PC-9 (cell line): Measurements from ENCODE around the gene LNX1. TPM values are rescaled to one million over a fixed set of nuclear protein-coding genes. Genes with fewer than 3 reads are reported as not detected.

Experiments used
- BruUV-seq: library from RNA; stranded (reverse); fragments of 400-500 nt; replicated peaks from 2 replicates; lab custom pipeline; 2021; lab: Mats Ljungman, UMichigan
- CTCF ChIA-PET: fragments of 300-600 bp; sonication (Branson Sonifier 250); formaldehyde crosslinking; loops from one replicate; lab custom pipeline; 2022; ENCODE audit warnings: antibody characterized with exemption; lab: Charles Lee
- POLR2A ChIA-PET: fragments of 300-600 bp; sonication (Branson Sonifier 250); formaldehyde crosslinking; loops from one replicate; lab custom pipeline; 2022; ENCODE audit warnings: antibody characterized with exemption; ENCODE audit not compliant: unreplicated experiment; lab: Charles Lee
- DNase-seq, 2 experiments: peaks; one replicate each; pipeline versions ENCODE4 v3.0.0 to v3.0.0-alpha.2; 2015 to 2022; ENCODE audit warnings: mixed read lengths in 1 of 2
- H2AFZ ChIP-seq: fragments of 200-600 bp; sonication (generic); 2 replicates; pipeline ENCODE4 v1.8.1; 2017; ENCODE audit warnings: antibody characterized with exemption
- H3F3A ChIP-seq: fragments of 200-600 bp; sonication (generic); 2 replicates; pipeline ENCODE4 v1.8.1; 2017; ENCODE audit warnings: antibody characterized with exemption, mild to moderate bottlenecking, low read depth; ENCODE audit not compliant: insufficient read depth
- H3K27ac ChIP-seq: fragments of 200-600 bp; sonication (generic); 2 replicates; pipeline ENCODE4 v1.6.1; 2016; ENCODE audit warnings: mixed run types
- H3K27me3 ChIP-seq: fragments of 200-600 bp; sonication (generic); 2 replicates; pipeline ENCODE4 v1.6.1; 2016; ENCODE audit warnings: low read depth, mixed run types; ENCODE audit not compliant: insufficient read depth
- H3K36me3 ChIP-seq: fragments of 200-600 bp; sonication (generic); 2 replicates; pipeline ENCODE4 v1.6.1; 2016; ENCODE audit warnings: low read depth, mixed run types
- H3K4me1 ChIP-seq: fragments of 200-600 bp; sonication (generic); replicated peaks from 2 replicates; pipeline ENCODE4 v1.6.1; 2016; ENCODE audit warnings: mixed run types; ENCODE audit not compliant: insufficient read depth
- H3K4me2 ChIP-seq: fragments of 200-600 bp; sonication (generic); 2 replicates; pipeline ENCODE4 v1.6.1; 2017; ENCODE audit warnings: mixed run types
- H3K4me3 ChIP-seq: fragments of 200-600 bp; sonication (generic); 2 replicates; pipeline ENCODE4 v1.6.1; 2016; ENCODE audit warnings: mixed run types
- H3K79me2 ChIP-seq: fragments of 200-600 bp; sonication (generic); 2 replicates; pipeline ENCODE4 v1.6.1; 2017; ENCODE audit warnings: low read depth, mixed run types
- H3K9me2 ChIP-seq: fragments of 200-600 bp; sonication (generic); 2 replicates; pipeline ENCODE4 v1.8.1; 2017; ENCODE audit warnings: mild to moderate bottlenecking; ENCODE audit not compliant: insufficient read depth
- H3K9me3 ChIP-seq: fragments of 200-600 bp; sonication (generic); 2 replicates; pipeline ENCODE4 v1.8.1; 2016; ENCODE audit warnings: low read depth; ENCODE audit not compliant: insufficient read depth
- H4K20me1 ChIP-seq: fragments of 200-600 bp; sonication (generic); 2 replicates; pipeline ENCODE4 v1.8.1; 2017; ENCODE audit not compliant: insufficient read depth
- EZH2 ChIP-seq: fragments of 200-600 bp; sonication (generic); IDR thresholded peaks from 2 replicates; pipeline ENCODE4 v1.8.0; 2017; ENCODE audit warnings: antibody characterized with exemption, low read depth
- intact Hi-C: fragments of 100-400 bp; cut with micrococcal nuclease; formaldehyde crosslinking; loops from one replicate; pipeline ENCODE4 v1.10.0; 2022; ENCODE audit not compliant: unreplicated experiment
- total RNA-seq: library from RNA; stranded (reverse); gene quantifications from 2 replicates; pipeline ENCODE4 v1.2.3, GENCODE V29; 2021
- TF ChIP-seq, protein P1 (sequence below): fragments of 200-600 bp; sonication (generic); conservative IDR thresholded peaks from 2 replicates; pipeline ENCODE4 v1.6.1; 2017; ENCODE audit warnings: mixed run types, antibody characterized with exemption, mild to moderate bottlenecking, moderate library complexity

LNX1 gene
- total RNA-seq, 1 experiment from 2014 or later: 3.4 TPM

DNA sequence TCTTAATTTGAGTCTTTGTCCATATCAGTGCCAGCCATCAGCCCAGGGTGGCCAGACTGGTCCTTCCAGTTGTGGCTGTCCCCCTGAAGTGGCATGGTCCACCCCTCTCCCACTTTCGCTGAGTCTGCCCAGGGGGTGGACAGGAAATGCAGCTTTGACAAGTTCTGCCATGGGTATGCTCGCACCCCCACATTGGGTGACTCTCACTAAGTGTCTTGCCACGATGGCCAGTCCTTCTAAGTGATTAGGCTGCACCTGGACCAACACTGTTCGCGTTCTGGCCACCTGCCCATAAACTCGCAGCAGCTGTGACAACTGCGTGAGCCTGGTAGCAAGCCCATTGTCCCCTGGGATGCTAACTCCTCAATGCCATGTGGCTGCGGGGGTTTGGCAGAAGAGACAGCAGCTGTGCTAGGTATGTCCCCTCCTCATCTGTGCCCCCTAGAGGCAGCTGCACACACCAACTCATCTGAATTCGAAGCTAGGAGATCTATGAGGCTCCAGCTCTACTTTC, 10.0 kb upstream of the LNX1 start:
- Histone ChIP-seq H3K79me2 (no peaks in the 10 kb centered on the region), H3K36me3 (no peaks in the 10 kb centered on the region), H3K4me1 (peaks cover 18% of the 10 kb centered on the region), H3K4me3 (0 out of 2 replicates have a peak overlapping the region, but pooled peaks have one; percentile 22), H2AFZ (no peak overlapping the region), H3K27ac (no peak overlapping the region), H3K27me3 (no peaks in the 10 kb centered on the region), H4K20me1 (no peaks in the 10 kb centered on the region), H3F3A (no peaks in the 10 kb centered on the region), H3K9me2 (no peaks in the 10 kb centered on the region), H3K4me2 (peak overlapping the region; percentile 45), H3K9me3 (no peaks in the 10 kb centered on the region; the same call in 1 of the 2 replicates)
- DNase-seq: peak; percentile 77 to 82
- ChIA-PET POLR2A (no interaction called here), CTCF (interaction anchor here (1.0 kb wide), 1 partner anchor 106 kb away, joined by 3 read pairs; no protein-coding TSS in a partner anchor)
- BruUV-seq: no TSS peak
- TF ChIP-seq, protein P1, sequence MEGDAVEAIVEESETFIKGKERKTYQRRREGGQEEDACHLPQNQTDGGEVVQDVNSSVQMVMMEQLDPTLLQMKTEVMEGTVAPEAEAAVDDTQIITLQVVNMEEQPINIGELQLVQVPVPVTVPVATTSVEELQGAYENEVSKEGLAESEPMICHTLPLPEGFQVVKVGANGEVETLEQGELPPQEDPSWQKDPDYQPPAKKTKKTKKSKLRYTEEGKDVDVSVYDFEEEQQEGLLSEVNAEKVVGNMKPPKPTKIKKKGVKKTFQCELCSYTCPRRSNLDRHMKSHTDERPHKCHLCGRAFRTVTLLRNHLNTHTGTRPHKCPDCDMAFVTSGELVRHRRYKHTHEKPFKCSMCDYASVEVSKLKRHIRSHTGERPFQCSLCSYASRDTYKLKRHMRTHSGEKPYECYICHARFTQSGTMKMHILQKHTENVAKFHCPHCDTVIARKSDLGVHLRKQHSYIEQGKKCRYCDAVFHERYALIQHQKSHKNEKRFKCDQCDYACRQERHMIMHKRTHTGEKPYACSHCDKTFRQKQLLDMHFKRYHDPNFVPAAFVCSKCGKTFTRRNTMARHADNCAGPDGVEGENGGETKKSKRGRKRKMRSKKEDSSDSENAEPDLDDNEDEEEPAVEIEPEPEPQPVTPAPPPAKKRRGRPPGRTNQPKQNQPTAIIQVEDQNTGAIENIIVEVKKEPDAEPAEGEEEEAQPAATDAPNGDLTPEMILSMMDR: peak; percentile 48
- TF ChIP-seq EZH2: no peak
- intact Hi-C loops: loop anchor here (2.0 to 10.0 kb wide), 3 partner anchors 43 to 127 kb away; no protein-coding TSS in a partner anchor

DNA sequence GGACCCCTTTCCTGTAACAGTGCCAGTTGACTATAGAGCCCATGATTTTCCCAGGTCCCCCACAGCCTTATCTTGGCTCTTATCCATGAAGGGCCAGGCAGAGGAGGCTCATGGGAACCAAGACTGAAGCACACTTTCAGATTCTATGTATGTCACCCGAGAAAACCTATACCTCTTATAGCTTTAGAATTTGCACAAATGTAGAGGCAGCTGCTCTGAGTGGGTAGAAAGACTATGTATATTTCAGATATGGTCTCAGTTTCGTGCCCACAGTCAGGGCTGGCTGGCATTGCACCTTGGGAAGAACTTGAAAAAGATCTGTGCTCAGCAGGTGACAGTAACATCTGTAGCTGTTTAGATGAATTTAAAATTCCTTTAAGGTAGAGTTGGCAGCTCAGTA, 8.3 kb upstream of the LNX1 start:
- Histone ChIP-seq H3K4me2 (no peak overlapping the region), H3F3A (no peaks in the 10 kb centered on the region), H2AFZ (no peak overlapping the region), H3K36me3 (no peaks in the 10 kb centered on the region), H3K4me1 (peaks cover 18% of the 10 kb centered on the region), H3K27me3 (no peaks in the 10 kb centered on the region), H3K27ac (no peak overlapping the region), H3K4me3 (no peak overlapping the region), H3K9me3 (no peaks in the 10 kb centered on the region; the same call in 1 of the 2 replicates), H3K9me2 (no peaks in the 10 kb centered on the region), H4K20me1 (no peaks in the 10 kb centered on the region), H3K79me2 (no peaks in the 10 kb centered on the region)
- intact Hi-C loops: loop anchor here (2.0 to 10.0 kb wide), 3 partner anchors 45 to 125 kb away; no protein-coding TSS in a partner anchor
- no peak for DNase-seq
- BruUV-seq: no TSS peak
- ChIA-PET CTCF (no interaction called here), POLR2A (no interaction called here)
- no peak for TF ChIP-seq EZH2
- TF ChIP-seq, protein P1: no peak

DNA sequence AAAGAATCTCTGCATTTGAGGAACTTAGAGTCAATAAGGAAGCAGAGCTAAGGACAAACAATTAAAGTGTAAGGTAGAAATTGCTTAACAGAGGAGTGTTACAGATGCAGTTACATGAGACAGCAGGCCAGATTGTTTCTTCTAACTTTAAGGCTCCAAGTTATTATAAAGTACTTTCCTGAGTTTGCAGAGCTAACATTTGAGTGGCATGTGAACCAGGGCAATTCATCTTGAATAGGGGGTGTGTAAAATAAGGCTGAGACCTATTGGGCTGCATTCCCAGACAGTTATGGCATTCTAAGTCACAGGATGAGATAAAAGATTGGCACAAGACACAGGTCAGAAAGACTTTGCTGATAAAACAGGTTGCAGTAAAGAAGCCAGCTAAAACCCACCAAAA, 7.6 kb upstream of the LNX1 start:
- Histone ChIP-seq H3K9me3 (no peaks in the 10 kb centered on the region; the same call in 1 of the 2 replicates), H2AFZ (no peak overlapping the region), H4K20me1 (no peaks in the 10 kb centered on the region), H3F3A (no peaks in the 10 kb centered on the region), H3K4me3 (no peak overlapping the region), H3K27me3 (no peaks in the 10 kb centered on the region), H3K27ac (no peak overlapping the region), H3K4me2 (no peak overlapping the region), H3K4me1 (peaks cover 18% of the 10 kb centered on the region), H3K36me3 (no peaks in the 10 kb centered on the region), H3K9me2 (no peaks in the 10 kb centered on the region), H3K79me2 (no peaks in the 10 kb centered on the region)
- intact Hi-C loops: no loop called here
- ChIA-PET CTCF (no interaction called here), POLR2A (no interaction called here)
- TF ChIP-seq, protein P1: no peak
- no peak for TF ChIP-seq EZH2
- no TSS peak for BruUV-seq
- DNase-seq: peak in 1 of 2 experiments; percentile 68
